Measurements from ENCODE around the gene FAM200C. TPM values are rescaled to one million over a fixed set of nuclear protein-coding genes. Genes with fewer than 3 reads are reported as not detected.

FAM200C gene
- total RNA-seq, 1 experiment from 2014 or later: 1.5 TPM

DNA sequence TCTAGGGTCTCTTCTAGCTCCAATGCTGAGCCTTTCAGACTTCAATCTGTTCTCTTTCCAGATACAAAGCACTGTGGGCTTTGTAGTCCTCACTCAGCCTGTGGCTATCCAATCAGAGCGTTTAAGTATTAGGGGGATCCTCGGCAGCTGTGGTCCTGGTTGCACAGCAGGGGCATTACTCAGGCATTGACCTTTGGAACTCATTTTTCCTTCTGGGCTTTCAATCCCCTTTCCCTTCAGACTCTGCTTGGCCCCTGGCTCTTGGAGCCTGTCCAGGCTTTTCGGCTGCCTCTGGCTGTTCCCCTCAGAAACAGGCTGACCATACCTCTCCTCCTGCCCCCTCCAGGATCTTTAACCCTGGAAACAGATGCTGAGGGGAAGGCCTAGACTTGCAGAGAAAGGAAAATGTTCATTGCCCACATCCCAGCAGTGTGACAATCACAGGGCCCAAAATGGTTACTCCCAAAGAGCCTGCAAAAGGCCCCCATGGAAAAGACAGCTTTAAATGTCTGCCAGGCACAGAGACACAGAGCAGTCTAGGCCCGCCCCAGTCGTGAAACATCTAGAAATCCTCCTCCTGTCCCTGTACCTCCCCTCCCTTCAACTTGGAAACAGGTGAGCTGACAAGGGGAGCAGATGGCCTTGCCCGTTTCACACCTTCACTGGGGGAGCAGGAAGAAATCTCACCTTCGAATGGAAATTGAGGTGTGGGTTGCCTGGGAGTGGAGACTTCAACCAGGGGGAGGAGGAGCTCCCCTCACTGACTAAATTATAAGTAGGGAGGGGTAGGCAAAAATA is 43.1 kb downstream of the FAM200C start:
- Histone ChIP-seq H3F3A (ENCODE audit: low read length, unreplicated experiment) (no peaks in the 10 kb centered on the region), H4K20me1 (ENCODE audit: low read length) (no peaks in the 10 kb centered on the region), H3K36me3 (ENCODE audit: low read depth, low read length) (no peaks in the 10 kb centered on the region), H3K4me1 (ENCODE audit: insufficient read depth, low read length) (no peaks in the 10 kb centered on the region), H3K9me3 (ENCODE audit: low read length) (no peaks in the 10 kb centered on the region), H3K9me2 (replicated peaks; ENCODE audit: low read length) (no peaks in the 10 kb centered on the region), H3K27me3 (ENCODE audit: low read length) (no peaks in the 10 kb centered on the region), H3K4me2 (ENCODE audit: low read length) (no peak overlapping the region), H3K79me2 (ENCODE audit: low read length) (no peaks in the 10 kb centered on the region), H3K9ac (ENCODE audit: low read length) (no peak overlapping the region), H3K4me3 (ENCODE audit: low read length) (no peak overlapping the region), H2AFZ (ENCODE audit: low read length) (no peak overlapping the region), H3K27ac (ENCODE audit: low read length) (no peak overlapping the region)
- no TSS peak for BruUV-seq (replicated peaks)
- intact Hi-C loops (cut with micrococcal nuclease): no loop called here
- ChIA-PET CTCF (no interaction called here), POLR2A (ENCODE audit: unreplicated experiment) (no interaction called here)
- no peak for TF ChIP-seq EZH2 (IDR thresholded peaks at IDR 0.05; ENCODE audit: low read length, unreplicated experiment)
- TF ChIP-seq EZH2phosphoT487 (IDR thresholded peaks at IDR 0.05; ENCODE audit: borderline replicate concordance, low read length): no peak
- TF ChIP-seq, protein P1, sequence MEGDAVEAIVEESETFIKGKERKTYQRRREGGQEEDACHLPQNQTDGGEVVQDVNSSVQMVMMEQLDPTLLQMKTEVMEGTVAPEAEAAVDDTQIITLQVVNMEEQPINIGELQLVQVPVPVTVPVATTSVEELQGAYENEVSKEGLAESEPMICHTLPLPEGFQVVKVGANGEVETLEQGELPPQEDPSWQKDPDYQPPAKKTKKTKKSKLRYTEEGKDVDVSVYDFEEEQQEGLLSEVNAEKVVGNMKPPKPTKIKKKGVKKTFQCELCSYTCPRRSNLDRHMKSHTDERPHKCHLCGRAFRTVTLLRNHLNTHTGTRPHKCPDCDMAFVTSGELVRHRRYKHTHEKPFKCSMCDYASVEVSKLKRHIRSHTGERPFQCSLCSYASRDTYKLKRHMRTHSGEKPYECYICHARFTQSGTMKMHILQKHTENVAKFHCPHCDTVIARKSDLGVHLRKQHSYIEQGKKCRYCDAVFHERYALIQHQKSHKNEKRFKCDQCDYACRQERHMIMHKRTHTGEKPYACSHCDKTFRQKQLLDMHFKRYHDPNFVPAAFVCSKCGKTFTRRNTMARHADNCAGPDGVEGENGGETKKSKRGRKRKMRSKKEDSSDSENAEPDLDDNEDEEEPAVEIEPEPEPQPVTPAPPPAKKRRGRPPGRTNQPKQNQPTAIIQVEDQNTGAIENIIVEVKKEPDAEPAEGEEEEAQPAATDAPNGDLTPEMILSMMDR (conservative IDR thresholded peaks at IDR 0.05; ENCODE audit: low read depth, low read length): no peak
- DNase-seq: no peak
- ATAC-seq: no peak

DNA sequence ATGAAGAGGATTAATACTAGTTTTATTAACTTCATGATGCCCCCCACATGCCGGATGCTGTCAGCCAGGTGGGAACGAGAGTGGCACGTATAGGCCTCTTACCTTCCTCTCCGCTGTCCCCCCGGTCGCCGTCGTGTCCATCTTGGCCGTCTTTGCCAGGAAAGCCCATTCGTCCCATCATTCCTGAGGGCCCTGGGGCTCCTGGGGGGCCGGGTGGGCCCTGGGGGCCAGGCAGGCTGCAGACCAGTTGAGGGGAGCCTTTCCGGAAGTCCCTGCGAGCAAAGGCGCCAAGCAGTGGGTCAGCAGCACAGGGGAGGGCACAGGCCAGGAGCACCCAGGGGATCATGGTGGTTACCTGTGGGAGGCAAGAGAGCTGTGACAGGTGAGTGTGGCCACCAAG is 45.2 kb downstream of the FAM200C start:
- ChIA-PET CTCF (no interaction called here), POLR2A (ENCODE audit: unreplicated experiment) (no interaction called here)
- H4K20me1 ChIP-seq (ENCODE audit: low read length): no peaks in the 10 kb centered on the region
- no peak overlapping the region for H3K27ac ChIP-seq (ENCODE audit: low read length)
- no peaks in the 10 kb centered on the region for H3K36me3 ChIP-seq (ENCODE audit: low read depth, low read length)
- H3K27me3 ChIP-seq (ENCODE audit: low read length): no peaks in the 10 kb centered on the region
- H3F3A ChIP-seq (ENCODE audit: low read length, unreplicated experiment): no peaks in the 10 kb centered on the region
- DNase-seq: no peak
- H3K9ac ChIP-seq (ENCODE audit: low read length): no peak overlapping the region
- no peak overlapping the region for H3K4me2 ChIP-seq (ENCODE audit: low read length)
- no TSS peak for BruUV-seq (replicated peaks)
- H3K79me2 ChIP-seq (ENCODE audit: low read length): no peaks in the 10 kb centered on the region
- H3K4me1 ChIP-seq (ENCODE audit: insufficient read depth, low read length): no peaks in the 10 kb centered on the region
- intact Hi-C loops (cut with micrococcal nuclease): no loop called here
- TF ChIP-seq EZH2 (IDR thresholded peaks at IDR 0.05; ENCODE audit: low read length, unreplicated experiment) (no peak), EZH2phosphoT487 (IDR thresholded peaks at IDR 0.05; ENCODE audit: borderline replicate concordance, low read length) (no peak)
- TF ChIP-seq, protein P1 (conservative IDR thresholded peaks at IDR 0.05; ENCODE audit: low read depth, low read length): no peak
- no peak for ATAC-seq
- no peaks in the 10 kb centered on the region for H3K9me2 ChIP-seq (replicated peaks; ENCODE audit: low read length)
- no peaks in the 10 kb centered on the region for H3K9me3 ChIP-seq (ENCODE audit: low read length)
- H2AFZ ChIP-seq (ENCODE audit: low read length): no peak overlapping the region
- no peak overlapping the region for H3K4me3 ChIP-seq (ENCODE audit: low read length)

- ChIA-PET POLR2A (ENCODE audit: unreplicated experiment) (no interaction called here), CTCF (no interaction called here)
- TF ChIP-seq EZH2 (IDR thresholded peaks at IDR 0.05; ENCODE audit: low read length, unreplicated experiment) (no peak), EZH2phosphoT487 (IDR thresholded peaks at IDR 0.05; ENCODE audit: borderline replicate concordance, low read length) (no peak)
- TF ChIP-seq, protein P1 (conservative IDR thresholded peaks at IDR 0.05; ENCODE audit: low read depth, low read length): no peak
- Histone ChIP-seq H3K9ac (ENCODE audit: low read length) (no peak overlapping the region), H3K4me2 (ENCODE audit: low read length) (no peak overlapping the region), H3K27ac (ENCODE audit: low read length) (no peak overlapping the region), H3K9me3 (ENCODE audit: low read length) (no peaks in the 10 kb centered on the region), H3K9me2 (replicated peaks; ENCODE audit: low read length) (no peaks in the 10 kb centered on the region), H2AFZ (ENCODE audit: low read length) (no peak overlapping the region), H3F3A (ENCODE audit: low read length, unreplicated experiment) (no peaks in the 10 kb centered on the region), H3K36me3 (ENCODE audit: low read depth, low read length) (no peaks in the 10 kb centered on the region), H3K4me1 (ENCODE audit: insufficient read depth, low read length) (no peaks in the 10 kb centered on the region), H3K27me3 (ENCODE audit: low read length) (no peaks in the 10 kb centered on the region), H4K20me1 (ENCODE audit: low read length) (no peaks in the 10 kb centered on the region), H3K4me3 (ENCODE audit: low read length) (no peak overlapping the region), H3K79me2 (ENCODE audit: low read length) (no peaks in the 10 kb centered on the region)
- ATAC-seq (no peak), DNase-seq (no peak)
- no TSS peak for BruUV-seq (replicated peaks)
- intact Hi-C loops (cut with micrococcal nuclease): no loop called here
Observed at GRCh38 chr5:160353379-160353778, 46.5 kb downstream of the FAM200C start.
